Stimulated activated CD4-positive, alpha-beta T cell treated with anti-CD3 and anti-CD28 coated beads, Interleukin-4, amount 100 ng/mL, for 1 hour (primary cell): ENCODE measurements around the gene ITGB3BP.
"Not testable (repeated sequence)": the region's sequence is repeated elsewhere in the genome, so short reads cannot be mapped to it uniquely, and the experiment has no call there.

Experiments
- DNase-seq: peaks from one replicate; pipeline ENCODE4 v3.0.0-alpha.2; 2020

Gene ITGB3BP, protein sequence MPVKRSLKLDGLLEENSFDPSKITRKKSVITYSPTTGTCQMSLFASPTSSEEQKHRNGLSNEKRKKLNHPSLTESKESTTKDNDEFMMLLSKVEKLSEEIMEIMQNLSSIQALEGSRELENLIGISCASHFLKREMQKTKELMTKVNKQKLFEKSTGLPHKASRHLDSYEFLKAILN

DNA sequence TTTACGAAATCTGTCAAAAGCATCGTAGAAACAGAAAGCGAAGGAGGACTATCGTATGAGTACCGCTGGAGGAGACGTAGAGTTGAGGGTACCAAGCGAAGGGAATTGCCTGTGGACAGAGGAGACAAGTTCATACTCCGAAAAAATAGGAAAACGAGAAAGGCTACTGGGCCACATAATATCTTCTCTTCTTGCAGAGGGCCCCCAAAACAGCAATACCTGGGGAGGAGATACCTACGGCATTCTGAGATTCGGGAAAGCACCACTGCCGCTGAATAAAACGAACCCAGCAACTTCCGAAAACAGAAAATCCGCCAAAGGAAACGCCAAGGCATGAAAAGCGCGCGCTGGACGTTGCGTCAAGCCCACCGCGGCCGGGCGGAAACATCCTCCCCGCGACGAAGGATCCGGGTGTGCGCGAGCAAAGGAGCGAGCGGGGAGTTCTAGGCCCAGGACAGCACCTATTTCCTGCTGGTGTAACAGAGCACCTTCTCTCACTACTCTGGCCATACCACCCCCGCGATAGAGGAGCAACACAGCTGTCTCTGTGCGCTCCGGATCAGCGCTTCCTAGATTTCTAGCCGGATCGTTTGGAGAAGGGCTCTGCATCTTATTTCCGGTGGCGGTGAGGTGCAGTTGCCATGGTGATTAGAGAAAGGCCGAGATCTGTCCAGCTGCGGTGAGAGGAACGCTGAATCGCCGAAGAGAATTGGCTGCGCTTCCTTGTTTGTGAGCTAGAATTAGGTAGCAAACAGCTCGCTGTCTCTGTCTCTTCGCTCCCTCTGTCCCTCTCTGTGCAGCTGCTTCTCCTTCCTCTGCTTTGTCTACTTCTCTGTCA lies at the start of gene ITGB3BP, which contains the start of gene EFCAB7:
Gene ITGB3BP, minus strand, starts transcription at position 335 of the 838 bp plus-strand sequence. Its CDS starts 92 bp downstream, at position 243.
Gene EFCAB7, plus strand, starts transcription at position 635 of the 838 bp plus-strand sequence. CDS start 2,048 bp downstream, outside the sequence.
- peak; percentile 80 for DNase-seq

DNA sequence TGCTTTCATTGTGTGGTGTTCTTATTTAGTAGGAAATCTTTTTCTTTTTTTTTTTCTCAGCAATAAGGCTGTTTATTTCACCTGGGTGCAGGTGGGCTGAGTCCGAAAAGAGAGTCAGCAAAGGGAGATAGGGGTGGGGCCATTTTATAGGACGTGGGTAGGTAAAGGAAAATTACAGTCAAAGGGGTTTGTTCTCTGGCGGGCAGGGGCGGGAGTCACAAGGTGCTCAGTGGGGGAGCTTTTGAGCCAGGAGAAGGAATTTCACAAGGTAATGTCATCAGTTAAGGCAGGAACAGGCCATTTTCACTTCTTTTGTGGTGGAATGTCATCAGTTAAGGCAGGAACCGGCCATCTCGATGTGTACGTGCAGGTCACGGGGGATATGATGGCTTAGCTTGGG lies 49.7 kb upstream of the ITGB3BP start:
- not testable (repeated sequence) for DNase-seq

DNA sequence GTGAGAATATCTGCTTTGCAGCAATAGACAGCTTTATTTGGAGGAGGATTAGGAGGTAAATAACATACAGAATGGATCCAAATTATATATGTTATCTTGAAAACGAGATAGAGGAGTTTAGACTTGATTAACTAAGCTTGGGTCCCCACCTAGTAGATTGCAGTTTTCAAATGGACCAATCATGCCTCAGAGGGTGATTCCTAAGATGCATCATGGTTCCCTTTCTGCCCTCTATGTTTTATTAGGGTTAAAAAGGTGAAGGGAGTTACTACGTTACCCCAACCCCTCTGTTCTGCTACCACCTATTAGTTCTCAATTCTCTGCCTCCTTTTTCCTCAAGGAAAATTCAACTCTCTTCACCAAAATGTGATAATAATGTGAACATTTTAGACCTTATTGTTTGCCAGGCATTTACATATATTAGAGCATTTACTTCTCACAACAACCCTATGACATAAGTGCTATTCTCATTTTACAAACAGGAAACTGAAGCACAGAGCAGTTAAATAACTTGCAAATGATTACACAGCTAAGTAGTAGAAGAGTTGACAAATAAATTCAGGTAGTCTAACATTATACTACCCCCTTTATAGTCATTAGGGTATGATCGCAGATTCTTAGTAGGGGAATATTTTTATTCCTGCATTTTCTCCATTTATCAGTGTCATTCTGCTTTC lies 46.8 kb upstream of the ITGB3BP start:
- no peak for DNase-seq

DNA sequence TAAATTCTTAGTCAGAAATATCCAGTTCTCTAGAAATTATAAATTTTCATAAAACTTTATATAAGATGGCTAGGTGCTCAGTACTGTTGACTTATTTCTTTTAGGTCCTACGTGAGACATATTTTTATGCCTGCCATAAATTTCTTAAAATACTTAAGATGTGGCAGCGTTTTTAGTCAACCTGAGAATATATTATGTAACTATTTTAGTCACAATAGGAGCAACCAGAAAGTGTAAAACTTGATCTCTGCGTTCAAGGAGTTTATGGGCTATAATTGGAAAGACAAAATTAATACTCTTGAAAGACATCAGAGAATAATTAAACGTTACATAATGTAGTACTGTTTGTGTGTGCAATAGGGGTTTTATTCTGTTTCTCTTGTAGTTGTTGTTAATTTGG lies 46.0 kb upstream of the ITGB3BP start:
- no peak for DNase-seq

DNA sequence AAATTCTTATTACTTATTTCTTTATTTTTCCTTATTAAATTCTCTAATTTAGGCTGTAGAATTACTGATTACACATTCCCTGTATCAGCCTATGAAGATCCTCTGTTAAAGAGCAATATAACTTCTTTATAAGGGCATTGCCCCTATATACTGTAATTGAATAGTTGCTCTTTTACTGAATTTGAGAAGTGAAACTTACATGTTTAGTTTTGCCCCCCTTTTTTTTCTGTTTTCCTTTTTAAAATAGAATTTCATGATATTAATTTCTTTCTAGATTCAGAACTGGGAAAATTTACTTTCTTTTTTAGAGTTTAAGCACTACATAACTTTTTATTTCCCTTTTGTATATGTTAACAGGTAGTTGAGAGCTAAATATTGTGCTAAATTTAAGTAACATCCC lies 40.7 kb upstream of the ITGB3BP start:
- DNase-seq = no peak

DNA sequence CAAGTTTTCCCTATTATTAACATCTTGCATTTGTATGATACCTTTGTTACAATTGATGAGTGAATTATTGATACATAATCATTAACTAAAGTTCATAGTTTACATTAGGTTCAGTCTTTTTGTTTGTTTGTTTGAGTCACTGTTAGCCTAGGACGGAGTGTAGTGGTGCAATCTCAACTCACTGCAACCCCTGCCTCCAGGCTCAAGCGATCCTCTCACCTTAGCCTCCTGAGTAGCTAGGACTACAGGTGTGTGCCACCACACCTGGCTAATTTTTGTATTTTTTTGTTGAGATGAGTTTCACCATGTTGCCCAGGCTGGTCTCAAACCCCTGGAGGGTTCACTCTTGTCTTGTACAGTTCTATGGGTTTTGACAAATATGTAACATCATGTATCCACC lies 36.3 kb upstream of the ITGB3BP start:
- DNase-seq = no peak

DNA sequence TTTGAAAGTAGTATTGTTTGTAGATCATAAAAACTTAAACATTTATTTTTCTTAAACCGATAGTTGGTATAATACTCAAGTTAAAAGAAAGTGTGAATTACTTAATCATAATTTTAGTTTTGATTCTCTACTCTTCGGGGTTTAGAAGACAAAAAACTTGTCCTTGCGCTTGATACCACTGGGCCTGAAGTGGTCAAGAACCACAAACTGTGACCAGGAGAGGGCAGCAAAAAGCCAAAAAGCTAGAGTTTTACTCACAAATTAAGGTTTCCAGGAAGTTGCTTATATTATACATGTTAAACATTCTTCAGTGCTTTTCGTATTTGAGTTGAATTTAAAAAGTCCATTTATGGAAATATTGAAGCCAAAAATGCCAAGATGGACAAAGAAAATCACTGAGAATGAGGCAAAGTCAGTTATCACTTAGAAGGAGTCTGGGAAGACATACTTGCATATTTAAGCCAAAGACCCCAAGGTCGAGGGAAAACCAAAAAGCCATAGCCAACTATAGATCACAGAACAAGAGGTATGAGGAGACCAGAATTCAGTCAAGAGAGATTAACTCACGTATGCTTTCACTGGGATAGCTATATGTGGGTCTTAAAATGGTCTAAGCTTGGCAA lies 34.5 kb upstream of the ITGB3BP start:
- DNase-seq = no peak

DNA sequence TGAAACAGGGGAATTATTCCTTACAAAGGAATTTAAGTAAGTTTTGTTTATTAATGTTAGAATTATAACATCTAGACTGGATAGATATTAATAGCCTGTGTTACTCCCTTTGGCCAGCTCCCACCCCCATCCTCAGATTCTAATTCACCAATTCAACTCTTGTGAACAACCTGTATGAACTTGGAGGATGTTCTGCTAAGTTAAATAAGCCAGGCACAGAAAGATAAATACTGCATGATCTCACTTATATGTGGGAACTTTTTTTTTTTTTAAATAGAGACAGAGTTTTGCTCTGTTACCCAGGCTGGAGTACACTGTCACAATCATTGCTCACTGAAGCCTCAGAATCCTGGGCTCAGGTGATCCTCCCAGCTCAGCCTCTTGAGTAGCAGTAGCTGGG lies 32.5 kb upstream of the ITGB3BP start:
- DNase-seq = no peak

DNA sequence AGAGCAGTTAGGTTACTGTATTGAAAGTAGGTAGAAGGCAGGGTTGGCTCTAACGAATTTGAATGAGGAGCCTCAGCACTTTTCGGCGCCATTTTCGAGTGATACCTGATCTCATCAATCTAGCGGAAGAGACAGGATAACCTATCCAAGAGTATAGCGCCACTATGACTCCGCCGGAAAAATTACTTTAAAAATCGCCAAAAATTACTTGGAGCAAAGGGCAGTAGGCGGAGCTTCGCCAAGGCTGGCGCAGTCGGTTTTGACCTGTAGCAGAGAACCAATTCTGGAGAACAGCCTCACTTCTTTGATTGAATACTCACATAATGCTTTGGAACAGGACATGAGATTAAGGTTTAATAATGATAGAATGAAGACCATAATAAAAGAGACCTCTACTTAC lies 25.9 kb upstream of the ITGB3BP start:
- DNase-seq = no peak

DNA sequence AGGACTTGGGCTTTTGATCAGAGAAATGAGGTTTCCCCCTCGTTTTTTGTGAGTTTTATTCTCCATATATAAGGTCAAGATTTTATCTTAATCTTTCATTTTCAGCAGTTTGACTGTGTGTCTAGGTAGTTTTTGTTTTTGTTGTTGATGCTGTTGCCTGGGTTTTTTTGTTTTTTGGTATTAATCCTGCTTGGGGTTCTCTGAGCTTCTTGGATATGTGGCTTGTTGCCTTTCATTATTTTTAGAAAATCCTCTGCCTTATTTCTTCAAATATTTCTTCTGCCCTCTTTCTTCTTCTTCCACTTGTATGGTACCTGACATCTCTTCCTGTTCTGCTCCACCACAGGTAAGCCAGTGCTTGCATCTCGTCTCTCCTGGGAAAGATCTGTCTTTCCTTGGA lies 25.3 kb upstream of the ITGB3BP start:
- DNase-seq = no peak

DNA sequence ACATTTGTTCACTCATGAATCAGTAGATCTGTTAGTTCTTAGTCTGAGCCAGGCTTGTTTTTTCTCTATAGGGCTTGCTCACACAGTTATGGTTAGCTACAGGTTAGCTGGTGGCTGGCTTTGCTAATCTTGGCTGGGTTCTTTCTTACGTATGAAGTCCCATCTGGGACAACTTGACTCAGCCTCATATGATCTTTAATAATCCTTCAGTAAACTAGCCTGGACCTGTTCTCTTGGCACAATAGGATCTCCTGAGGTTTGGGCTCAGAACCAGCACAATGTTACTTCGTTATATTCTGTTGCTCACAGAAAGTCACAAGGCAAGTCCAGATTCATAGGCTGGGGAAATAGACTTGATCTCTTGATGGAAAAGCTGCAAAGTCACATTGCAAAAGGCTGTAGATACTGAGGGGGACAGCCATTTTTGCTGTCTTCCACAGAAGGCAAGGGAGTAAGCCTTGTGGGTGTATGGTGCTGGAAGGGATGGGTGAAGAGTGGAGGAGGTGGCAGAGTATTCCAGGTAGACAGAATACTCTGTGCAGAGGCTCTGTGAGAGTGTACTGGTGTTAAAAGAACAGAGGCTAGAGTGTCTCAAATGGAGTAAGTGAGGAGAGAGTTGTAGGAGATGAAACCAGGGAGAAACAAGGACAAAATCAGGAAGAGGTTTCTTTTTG lies 24.7 kb upstream of the ITGB3BP start:
- no peak for DNase-seq

DNA sequence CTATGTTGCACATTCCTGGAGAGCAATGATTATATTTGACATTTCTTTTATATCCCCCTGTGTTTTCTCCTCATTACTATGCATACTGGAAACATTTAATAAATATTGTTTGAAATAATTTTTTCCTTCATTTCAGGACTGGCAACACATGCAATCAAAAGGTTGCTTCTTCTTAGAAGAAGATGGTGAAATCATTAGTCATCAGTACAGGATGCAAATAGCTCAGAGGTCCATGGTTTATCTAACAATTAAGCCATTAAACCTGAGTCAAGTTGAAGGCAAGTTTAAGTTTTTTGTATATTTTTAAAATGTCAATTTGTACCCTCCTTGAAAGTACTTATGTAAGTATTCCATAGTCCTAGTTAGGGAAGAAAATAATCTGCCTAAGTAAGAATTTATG lies 22.8 kb upstream of the ITGB3BP start:
- DNase-seq = no peak

DNA sequence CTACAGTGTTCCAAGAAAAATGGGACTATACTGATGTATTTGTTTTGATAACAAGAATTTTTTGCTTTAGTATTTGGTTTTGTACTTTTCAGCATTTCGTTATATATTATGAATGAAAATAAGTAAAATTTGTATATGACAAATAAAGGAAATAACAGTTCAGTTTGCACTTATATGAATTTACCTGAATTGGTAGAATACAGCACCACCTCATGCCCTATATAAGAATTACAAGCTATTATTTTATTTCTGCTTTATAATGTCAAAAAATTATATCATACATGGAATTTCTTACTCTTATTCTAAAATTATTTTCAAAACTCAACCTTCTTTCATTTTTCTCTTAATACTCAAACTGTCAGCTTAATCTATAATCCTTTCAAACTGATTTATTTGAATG lies 14.9 kb upstream of the ITGB3BP start:
- DNase-seq = no peak

DNA sequence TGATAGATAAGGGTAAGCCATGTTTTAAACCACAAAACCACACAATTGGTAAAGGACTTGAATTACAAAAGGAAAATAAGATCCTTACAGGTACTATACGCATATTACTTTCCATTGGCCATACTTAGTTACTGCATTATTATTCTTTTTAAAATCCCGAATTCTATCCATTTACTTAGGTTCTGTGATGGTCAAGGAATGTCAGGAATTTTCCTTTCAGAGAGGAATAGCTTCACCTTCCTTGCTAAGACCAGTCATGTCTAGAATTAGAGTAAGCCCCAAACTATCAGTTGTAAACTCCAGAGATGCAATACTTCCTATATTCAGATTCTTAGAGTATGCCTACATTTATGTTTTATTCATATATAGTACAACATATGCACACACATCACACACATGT lies 14.0 kb upstream of the ITGB3BP start:
- no peak for DNase-seq

DNA sequence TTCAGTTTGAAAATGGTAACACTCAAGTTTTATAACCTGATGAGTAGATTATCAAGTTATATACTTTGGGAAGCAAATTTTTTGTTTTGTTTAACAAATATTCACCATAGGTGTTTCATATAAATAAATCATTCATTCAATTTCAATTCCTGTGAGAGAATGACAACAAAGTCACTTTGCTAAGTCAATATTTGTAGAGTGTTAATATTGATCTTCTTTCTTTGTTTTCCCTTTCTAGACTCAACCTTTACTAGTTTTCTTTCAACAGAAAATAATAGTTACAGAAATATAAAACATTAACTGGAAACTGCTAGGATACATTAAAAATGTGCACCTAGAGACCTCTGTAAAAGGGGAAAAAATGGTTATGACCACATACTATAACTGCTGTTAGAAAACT lies 11.4 kb upstream of the ITGB3BP start:
- no peak for DNase-seq

DNA sequence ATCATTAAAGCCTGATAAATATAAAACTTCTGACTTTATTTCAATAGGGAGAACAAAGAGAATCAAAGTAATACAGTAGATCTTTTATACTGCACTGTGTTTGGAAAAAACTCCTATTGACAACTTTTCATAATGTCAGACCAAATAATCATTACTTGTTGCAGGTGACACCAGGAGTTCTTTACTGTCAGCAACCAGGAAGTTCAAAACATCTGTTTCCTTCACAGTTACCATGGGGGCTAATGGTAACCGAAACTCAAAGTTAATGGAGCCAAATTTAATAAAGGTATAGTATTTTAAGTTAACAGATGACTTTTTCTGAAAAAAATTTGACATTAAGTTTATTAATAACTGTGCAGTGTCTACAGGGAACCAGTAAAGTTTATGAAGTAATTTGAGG lies 10.9 kb upstream of the ITGB3BP start:
- DNase-seq = no peak

DNA sequence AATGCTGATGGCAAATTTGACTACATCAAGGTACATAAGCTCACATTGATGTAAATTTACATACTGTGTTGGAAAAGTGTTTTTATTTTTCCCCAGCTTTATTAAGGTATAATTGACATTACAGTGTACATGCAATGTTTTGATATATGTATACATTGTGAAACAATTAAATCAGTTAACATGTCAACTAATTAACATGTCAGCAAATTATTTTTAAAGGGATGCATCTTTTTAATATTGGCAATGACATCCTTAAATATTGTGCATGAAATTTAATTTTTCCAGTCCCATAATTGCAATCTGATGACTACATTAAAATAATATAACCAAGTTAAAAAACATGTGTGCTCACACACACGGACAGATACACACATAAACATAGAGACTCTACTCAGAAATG lies 9.7 kb upstream of the ITGB3BP start:
- DNase-seq = no peak

DNA sequence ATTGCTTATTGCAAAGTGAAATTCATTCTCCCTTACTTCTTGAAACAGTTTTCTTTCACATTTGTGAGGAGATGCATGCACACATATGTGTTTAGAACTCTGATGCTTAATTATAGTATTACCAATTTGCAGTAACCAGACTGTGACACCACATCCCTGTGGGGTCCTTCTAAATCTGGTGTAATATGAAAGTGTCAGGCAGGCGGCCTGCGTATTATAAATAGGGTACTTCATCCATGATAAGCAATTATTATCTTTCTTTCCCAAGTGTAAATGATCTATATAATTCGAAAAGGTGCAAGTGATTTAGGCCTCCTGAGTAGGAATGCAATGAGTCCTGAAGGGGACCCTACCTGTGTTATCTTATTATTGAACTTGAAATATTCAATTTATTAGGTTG lies 1.2 kb upstream of the ITGB3BP start:
- no peak for DNase-seq

DNA sequence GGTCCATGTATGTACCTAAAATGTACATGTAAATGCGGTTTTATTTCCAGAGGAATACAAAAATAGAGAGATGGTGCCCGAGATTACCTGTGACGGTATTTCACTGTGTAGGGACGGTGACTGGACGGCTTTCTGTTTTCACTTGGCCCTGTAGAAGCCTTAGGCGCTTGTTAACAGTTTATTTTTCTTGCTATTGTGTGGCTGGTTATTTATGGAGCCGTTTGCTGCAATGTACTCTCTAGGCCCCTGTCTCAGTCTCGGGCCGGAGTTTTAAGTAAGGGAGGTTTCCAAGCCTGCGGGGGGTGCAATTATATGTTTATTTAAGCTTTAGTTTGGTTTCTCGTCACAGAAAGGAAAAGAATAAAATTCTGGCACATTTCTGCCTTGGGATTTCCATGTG lies 713 bp upstream of the ITGB3BP start:
- no peak for DNase-seq

DNA sequence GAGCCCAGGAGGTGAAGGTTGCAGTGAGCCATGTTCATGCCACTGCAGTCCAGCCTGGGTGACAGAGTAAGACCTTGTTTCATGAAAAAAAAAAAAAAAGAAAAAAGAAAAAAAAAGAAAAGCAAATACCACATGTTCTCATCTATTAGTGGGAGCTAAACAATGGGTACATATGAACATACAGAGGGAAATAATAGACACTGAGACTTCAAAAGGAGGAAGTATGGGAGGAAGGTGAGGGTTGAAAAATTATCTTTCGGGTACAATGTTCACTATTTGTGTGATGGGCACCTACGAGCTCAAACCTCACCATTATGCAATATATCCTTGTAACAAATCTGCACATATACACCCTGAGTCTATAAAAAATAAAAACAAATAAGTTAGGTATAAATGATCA lies 6.4 kb downstream of the ITGB3BP start:
- DNase-seq = no peak

DNA sequence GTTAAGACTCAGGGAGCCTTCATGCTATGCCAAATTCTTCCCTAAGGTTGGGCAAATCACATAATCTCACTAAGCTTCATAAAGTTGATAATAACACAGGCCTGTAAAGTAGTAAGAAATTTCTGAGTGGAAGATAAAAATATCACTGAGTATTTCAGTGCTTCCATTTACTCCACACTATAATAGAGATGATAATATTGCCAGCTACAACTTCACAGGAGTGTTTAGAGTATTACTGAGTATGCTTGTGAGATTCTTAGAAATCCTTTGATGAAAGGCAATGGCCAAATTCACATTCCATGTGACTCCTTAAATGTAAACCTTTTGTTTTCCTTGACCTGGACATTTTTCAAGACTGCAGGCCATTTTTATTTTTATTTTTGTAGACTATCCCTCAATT lies 10.4 kb downstream of the ITGB3BP start:
- no peak for DNase-seq

DNA sequence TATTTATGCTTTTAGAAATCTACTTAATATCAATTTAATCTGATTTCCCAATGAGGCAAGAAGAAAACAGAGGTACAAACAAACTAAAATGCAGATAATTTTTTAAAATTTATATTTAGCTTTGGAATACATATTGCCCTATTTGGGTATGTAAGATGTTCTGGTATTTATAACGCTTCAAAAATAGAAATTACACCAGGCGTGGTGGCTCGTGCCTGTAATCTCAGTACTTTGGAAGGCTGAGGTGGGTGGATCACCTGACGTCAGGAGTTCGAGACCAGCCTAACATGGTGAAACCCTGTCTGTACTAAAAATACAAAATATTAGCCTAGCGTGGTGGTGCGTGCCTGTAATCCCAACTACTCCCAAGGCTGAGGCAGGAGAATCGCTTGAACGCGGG lies 13.3 kb downstream of the ITGB3BP start:
- no peak for DNase-seq

DNA sequence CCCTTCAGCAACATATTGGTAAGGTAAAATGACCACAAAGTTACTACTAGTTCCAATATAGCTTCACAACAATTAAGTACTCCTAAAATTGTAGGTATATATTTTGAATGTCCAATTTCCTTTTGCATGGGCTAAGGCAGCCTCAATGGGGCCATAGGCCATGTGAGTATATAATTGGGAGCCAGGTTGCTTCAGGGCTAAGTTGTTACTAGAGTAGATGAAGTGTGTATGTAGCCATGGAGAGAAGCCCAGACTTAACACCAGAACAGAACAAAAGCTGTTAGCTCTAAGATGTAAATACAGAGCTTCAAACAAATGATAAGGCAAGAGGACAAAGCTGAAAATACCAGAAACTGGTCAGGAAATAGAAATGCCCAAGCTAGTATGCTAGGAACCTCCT lies 16.2 kb downstream of the ITGB3BP start:
- no peak for DNase-seq
